Activated T-cell treated with anti-CD3 and anti-CD28 coated beads, Interleukin-2, amount 50 U/mL, for 72 hours (primary cell): ENCODE measurements around the gene INMT. TPM values are rescaled to one million over a fixed set of nuclear protein-coding genes. Genes with fewer than 3 reads are reported as not detected.

Experiments
- ATAC-seq, 2 donors: fragments of 150-1000 bp; cut with Tn5 transposase; replicated peaks in 1 of 2; 2 replicates each; pipeline ENCODE4 v1.10.0; 2021; ENCODE audit warnings: moderate library complexity in 2 of 2, mild to moderate bottlenecking in 1 of 2
- DNase-seq, 2 donors: peaks; one replicate each; pipeline ENCODE4 v3.0.0; 2021 to 2022; ENCODE audit warnings: mixed read lengths in 1 of 2
- H3K27ac Mint-ChIP-seq: one replicate; pipeline ENCODE4 v1.8.0; 2022; ENCODE audit warnings: mild to moderate bottlenecking, moderate library complexity, mixed read lengths
- H3K27me3 Mint-ChIP-seq: one replicate; pipeline ENCODE4 v1.8.0; 2022; ENCODE audit warnings: low read depth, mixed read lengths
- H3K36me3 Mint-ChIP-seq, 2 donors: one replicate each; pipeline ENCODE4 v1.8.0; 2022; ENCODE audit warnings: mixed read lengths in 2 of 2, mild to moderate bottlenecking in 1 of 2; ENCODE audit not compliant: insufficient read depth in 2 of 2
- H3K4me1 Mint-ChIP-seq: one replicate; pipeline ENCODE4 v1.8.0; 2022; ENCODE audit warnings: low read depth, mixed read lengths
- H3K4me3 Mint-ChIP-seq, 2 donors: one replicate each; pipeline ENCODE4 v1.8.0; 2022; ENCODE audit warnings: mild to moderate bottlenecking in 2 of 2, mixed read lengths in 2 of 2, moderate library complexity in 2 of 2
- H3K9me3 Mint-ChIP-seq, 2 donors: one replicate each; pipeline ENCODE4 v1.8.0; 2022; ENCODE audit warnings: mixed read lengths in 2 of 2
- total RNA-seq, 2 donors: library from RNA; stranded (reverse); gene quantifications; one replicate each; pipeline ENCODE4 v1.2.3, GENCODE V29; 2022

INMT gene
- total RNA-seq, 2 donors from 2014 or later = 0.53 TPM; not detected in 1

DNA sequence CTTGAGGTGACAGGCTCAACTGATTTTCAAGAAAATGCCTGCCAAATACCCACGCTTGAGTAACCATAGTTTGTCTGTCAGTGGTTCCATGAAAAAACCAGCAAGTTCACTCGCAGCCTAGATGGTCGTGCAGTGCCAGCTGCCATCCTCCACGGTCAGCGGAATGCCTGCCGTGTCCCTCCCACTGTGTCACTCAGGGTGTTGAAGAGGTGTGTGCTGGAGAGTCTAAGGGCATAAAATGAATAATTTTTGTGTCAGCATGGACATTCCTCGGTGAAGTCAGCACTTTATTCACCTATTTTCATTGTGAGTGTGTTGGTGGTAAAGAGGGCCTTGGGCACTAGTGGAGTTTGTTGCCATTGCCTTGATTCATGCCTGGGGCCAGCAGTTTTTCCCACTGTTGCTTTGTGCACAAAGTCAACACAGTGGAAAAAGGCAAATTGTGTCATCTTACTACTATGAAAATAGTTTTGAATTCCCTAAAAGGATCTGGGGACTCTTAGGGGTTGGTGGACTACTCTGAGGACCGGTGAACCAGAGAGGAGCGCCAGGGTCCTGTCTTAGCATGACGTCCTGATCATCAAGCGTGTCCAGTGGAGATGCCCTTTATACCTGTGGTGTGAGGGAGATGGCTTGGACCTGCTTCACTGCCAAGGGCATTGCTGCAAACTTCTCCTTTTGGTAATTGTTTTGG, 36.9 kb downstream of the INMT start:
- ATAC-seq = no peak
- H3K9me3 Mint-ChIP-seq = no peaks in the 10 kb centered on the region

DNA sequence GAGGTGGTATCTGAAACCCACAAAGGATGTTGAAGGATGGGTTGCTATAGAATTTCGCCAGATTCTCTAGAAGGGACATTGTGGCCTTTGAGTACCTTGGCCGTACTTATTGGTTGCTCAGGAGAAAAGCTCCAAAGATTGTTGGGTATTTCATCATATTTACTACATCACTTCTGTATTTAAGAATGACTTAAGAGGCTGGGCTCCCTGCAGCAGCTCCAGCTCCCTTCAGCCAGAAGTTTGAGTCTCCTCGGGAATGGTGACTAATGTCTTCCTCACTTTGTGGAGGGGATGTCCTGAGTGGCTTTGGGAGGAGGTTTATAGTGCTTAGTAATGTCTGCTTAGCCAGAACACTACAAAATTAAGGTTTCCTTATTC, 37.4 kb downstream of the INMT start:
- H3K27ac Mint-ChIP-seq = no peak overlapping the region
- DNase-seq = no peak

More for the DNA sequence above, 36.9 kb downstream of the INMT start:
- DNase-seq = no peak
- Mint-ChIP-seq H3K27me3 (no peaks in the 10 kb centered on the region), H3K27ac (no peak overlapping the region), H3K4me1 (no peaks in the 10 kb centered on the region), H3K4me3 (no peak overlapping the region), H3K36me3 (peaks cover 0 to 3% of the 10 kb centered on the region in 2 donors)

DNA sequence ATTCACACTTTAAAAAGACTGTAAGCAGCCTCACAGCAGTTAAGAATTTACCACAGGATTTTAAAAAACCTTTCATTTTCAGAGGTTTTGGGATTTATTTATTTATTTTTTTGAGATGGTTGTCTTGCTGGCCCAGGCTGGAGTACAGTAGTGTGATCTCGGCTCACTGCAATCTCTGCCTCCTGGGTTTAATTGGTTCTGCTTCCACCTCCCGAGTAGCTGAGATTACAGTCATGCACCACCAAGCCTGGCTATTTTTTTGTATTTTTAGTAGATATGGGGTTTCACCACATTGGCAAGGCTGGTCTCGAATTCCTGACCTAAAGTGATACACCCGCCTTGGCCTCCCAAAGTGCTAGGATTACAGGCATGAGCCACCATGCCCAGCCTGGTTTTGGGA, 38.4 kb downstream of the INMT start:
- Mint-ChIP-seq H3K4me3 (no peak overlapping the region), H3K27me3 (no peaks in the 10 kb centered on the region), H3K9me3 (no peaks in the 10 kb centered on the region), H3K36me3 (no peaks in the 10 kb centered on the region), H3K4me1 (no peaks in the 10 kb centered on the region), H3K27ac (no peak overlapping the region)
- DNase-seq (no peak), ATAC-seq (no peak)

More for the DNA sequence above, 37.4 kb downstream of the INMT start:
- H3K27me3 Mint-ChIP-seq = no peaks in the 10 kb centered on the region
- ATAC-seq = no peak
- peaks cover 0 to under 1% of the 10 kb centered on the region in 2 donors for H3K36me3 Mint-ChIP-seq
- H3K9me3 Mint-ChIP-seq = no peaks in the 10 kb centered on the region
- no peaks in the 10 kb centered on the region for H3K4me1 Mint-ChIP-seq
- no peak overlapping the region for H3K4me3 Mint-ChIP-seq

DNA sequence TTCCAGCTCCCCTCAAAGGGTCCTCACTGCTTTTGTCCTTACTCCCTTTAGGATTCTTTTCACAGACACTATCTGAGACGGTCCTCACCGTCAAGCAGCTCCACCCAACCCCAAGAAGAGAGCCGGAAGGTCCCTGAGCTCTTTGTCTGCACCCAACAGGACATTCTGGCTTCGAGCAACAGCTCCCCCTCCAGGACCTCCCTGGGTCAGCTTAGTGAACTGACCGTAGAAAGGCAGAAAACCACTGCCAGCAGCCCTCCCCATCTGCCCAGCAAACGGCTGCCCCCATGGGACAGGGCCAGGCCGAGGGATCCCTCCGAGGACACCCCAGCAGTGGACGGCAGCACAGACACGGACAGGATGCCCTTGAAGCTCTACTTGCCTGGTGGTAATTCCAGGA, 39.2 kb downstream of the INMT start:
- Mint-ChIP-seq H3K4me1 (peaks cover under 1% of the 10 kb centered on the region), H3K36me3 (no peaks in the 10 kb centered on the region), H3K4me3 (no peak overlapping the region), H3K27ac (no peak overlapping the region), H3K9me3 (no peaks in the 10 kb centered on the region), H3K27me3 (no peaks in the 10 kb centered on the region)
- DNase-seq (no peak), ATAC-seq (no peak)

DNA sequence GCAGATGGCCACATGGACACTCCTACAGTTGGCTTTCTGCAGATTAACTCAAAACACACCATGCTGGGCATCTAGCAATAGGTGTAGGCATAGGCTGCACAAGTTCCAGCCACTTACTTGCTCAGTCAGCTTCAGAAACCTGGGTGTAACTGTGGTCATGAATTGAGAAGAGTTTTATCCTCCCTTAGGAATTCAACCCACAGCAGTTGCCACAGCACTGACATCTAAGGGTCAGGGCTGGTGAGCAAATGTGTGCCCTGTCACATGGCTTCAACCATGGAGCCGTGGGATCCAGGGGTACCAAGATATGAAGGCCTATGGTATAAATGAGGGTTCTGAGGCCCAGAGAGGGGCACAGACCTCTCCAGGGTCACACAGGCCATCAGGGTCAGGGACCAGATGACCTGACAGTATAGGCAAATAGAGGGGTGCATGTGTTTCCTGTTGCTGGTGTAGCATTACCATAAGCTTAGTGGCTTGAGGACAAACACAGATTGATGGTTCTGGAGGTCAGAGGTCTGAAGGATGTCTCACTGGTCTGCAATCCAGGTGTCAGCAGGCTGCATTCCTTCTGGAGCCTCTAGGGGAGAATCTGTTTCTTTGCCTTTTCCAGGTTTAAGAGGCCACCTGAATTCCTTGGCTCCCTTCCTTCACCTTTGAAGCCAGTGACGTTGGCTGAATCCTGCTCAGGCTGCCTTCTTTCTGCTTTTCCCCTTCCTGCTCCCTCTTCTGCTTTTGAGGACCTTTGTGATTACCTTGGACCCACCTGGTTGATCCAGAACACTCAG, 43.4 kb downstream of the INMT start:
- no peaks in the 10 kb centered on the region for H3K9me3 Mint-ChIP-seq
- ATAC-seq (no peak), DNase-seq (no peak)
- no peak overlapping the region for H3K4me3 Mint-ChIP-seq
- H3K36me3 Mint-ChIP-seq = no peaks in the 10 kb centered on the region
- no peak overlapping the region for H3K27ac Mint-ChIP-seq
- peaks cover 10% of the 10 kb centered on the region for H3K4me1 Mint-ChIP-seq
- H3K27me3 Mint-ChIP-seq = no peaks in the 10 kb centered on the region

DNA sequence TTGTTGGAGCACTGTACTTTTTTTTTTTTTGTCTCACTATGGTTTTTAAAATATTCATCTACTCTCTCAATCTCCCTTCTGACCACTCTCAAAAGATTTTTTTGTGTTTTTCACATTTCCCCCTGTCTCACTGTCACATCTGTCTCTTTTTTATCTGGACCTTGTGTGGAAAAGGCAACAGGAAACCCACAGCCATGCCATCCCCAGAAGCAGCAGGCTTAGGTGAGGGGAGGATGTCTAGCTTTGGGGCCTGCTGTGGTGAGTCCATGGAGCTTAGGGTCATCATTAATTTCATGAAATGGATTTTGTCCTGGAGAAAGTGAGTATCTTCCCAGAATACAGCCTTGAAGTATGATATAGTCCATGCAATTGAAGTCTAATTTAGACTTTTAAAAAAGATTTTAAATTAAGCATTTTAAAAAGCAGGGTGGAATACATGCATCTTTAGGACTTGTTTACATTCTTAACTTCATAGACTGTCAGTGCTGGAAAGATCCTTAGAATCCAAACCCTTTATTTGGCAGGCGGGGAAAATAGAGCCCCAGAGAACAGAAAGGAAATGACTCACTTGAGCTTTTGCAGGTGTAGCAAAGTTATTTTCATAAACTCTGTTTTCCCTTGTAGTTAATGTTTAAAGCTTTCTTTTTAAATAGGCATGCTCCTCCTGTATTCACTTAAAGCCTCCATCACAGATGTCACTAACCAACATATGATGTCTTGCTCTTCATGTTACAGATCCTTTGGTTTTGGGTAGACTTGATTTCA, 44.4 kb downstream of the INMT start:
- Mint-ChIP-seq H3K4me1 (peaks cover 10% of the 10 kb centered on the region), H3K9me3 (no peaks in the 10 kb centered on the region), H3K4me3 (no peak overlapping the region), H3K27ac (peak overlapping the region; percentile 29), H3K36me3 (no peaks in the 10 kb centered on the region), H3K27me3 (no peaks in the 10 kb centered on the region)
- DNase-seq (no peak), ATAC-seq (no peak)

DNA sequence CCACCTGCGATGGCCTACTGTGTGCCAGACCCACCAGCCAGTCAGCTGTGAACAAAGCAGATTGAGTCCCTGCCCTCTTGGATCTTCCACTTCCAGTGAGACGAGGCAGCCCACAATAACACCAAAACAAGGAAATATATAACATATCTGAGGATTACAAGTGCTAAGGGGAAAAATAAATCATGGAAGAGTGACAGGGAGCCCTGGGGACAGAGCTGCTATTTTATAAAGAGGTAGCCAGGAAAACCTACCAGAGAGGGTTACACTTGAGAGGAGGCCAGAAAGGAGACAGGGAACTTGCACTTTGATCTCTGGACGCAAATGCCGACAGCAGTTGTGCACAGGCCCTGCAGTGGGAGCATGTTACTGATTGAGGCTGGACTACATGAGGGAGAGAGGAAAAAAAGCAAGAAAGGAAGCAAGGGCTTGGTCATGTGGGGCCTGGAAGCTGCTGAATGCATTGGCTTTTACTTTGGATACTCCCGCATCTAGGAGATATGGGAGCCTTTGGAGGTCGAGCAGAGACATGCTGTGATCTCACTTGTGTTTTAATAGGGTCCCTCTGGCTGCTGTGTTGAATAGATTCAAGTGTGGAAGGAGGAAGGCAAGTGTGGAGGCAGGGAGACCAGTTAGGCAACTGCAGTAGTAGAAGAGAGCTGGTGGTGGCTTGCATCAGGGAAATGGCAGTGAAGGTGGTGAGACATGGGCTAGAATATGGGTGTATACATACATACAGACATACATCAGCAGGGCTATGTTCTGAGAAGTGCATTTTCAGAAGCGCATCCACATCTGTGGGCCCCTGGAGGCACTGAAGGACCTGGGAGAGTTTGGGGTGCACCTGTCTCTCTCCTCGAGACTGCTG, 45.5 kb downstream of the INMT start:
- DNase-seq (no peak), ATAC-seq (no peak)
- H3K4me1 Mint-ChIP-seq = peaks cover 10% of the 10 kb centered on the region
- no peak overlapping the region for H3K27ac Mint-ChIP-seq
- H3K27me3 Mint-ChIP-seq = no peaks in the 10 kb centered on the region
- no peak overlapping the region for H3K4me3 Mint-ChIP-seq
- no peaks in the 10 kb centered on the region for H3K9me3 Mint-ChIP-seq
- no peaks in the 10 kb centered on the region for H3K36me3 Mint-ChIP-seq

DNA sequence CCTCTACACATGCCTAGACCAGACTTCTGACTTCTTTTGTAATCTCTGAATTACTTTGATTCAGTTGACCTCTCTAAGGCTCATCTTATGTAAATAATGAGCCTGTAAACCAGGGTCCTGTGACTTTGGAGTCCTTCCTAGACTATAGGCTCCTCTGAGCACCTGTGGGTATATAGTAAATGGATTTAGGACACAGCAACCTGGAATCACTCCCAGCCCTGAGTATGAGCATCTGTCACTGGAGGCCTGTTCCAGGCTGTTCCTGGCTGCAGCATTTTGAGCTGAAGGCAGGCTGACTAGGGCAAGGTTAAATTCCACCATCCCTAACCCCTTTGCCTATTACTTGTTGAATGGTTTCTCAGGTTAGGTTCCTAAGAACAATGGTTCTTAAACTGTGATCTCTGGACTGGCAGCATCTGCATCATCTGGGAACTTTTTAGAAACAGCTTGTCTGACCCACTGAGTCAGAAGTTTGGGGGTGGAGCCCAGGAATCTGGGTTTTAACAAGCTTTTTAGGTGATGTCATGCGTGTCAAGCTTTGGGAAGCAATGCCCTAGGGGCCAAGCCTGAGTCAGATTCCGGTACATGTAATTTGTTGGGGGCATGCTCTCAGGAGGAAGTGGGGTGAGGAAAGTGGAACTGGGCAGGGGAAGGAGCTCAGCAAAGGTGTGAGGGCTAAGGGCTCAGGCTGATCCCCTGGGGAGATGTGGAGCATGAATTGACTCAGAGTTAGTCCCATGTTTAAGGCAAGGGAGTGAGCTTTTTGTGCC, 47.5 kb downstream of the INMT start:
- H3K9me3 Mint-ChIP-seq = no peaks in the 10 kb centered on the region
- H3K27ac Mint-ChIP-seq = no peak overlapping the region
- ATAC-seq (no peak), DNase-seq (no peak)
- no peak overlapping the region for H3K4me3 Mint-ChIP-seq
- no peaks in the 10 kb centered on the region for H3K36me3 Mint-ChIP-seq
- H3K27me3 Mint-ChIP-seq = no peaks in the 10 kb centered on the region
- H3K4me1 Mint-ChIP-seq = peaks cover 10% of the 10 kb centered on the region

DNA sequence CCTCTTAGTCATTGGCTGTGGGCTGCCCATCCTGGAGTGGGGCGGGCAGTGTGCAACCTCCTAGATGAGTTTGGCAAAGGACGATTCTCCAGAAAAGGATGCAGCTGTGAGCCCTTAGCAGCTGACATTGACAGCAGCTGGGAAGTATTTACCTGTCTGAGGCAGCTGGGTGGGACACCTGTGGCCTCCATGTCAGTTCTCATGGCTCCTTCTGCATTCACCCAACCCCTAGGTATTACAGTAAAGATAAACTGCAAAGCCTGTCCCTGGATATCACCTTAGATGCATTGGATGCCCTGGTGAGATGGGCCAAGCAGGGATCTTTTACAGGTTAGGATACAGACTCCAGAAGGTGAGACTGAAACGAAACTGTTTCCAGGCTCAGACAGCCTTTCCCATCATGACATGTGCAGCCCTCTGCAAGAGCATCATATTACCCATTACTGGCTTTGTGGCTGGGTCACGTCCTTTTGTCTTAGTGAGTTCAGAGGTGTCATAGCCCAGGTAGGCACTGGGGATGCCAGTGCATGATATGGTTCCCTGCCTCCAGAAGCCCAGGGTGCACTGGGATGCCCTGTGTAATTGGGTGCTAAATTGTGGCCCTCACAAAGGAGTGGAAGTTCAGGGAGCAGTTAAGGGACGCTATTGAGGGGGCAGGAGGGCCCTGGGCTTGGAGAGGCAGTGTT, 48.2 kb downstream of the INMT start:
- DNase-seq = no peak
- no peak for ATAC-seq
- H3K4me1 Mint-ChIP-seq = peaks cover 10% of the 10 kb centered on the region
- H3K9me3 Mint-ChIP-seq = no peaks in the 10 kb centered on the region
- no peak overlapping the region for H3K27ac Mint-ChIP-seq
- H3K4me3 Mint-ChIP-seq = no peak overlapping the region
- H3K27me3 Mint-ChIP-seq = no peaks in the 10 kb centered on the region
- no peaks in the 10 kb centered on the region for H3K36me3 Mint-ChIP-seq

DNA sequence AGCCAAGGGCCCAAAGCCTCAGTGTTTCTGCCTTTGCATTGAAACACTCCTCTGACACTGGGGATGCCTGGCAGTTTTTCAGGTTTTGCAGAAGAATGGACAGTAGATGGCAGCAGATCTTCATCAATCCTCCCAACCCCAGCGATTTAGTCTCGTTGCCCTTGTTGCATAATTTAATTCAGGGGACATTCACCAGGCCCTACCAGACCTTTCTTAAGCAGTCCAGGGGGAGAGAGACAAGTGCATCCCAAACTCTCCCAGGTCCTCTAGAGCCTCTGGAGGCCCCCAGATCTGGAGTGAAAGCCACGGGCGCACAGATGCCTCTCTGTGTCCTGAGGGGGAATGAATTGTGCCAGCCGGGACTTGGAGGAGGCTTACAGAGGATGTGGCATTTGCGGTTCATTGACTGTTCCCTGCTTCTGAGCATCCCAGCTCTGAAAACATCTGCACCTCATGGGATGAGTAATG, 48.9 kb downstream of the INMT start:
- Mint-ChIP-seq H3K27me3 (no peaks in the 10 kb centered on the region), H3K4me1 (peaks cover 10% of the 10 kb centered on the region), H3K36me3 (no peaks in the 10 kb centered on the region), H3K4me3 (no peak overlapping the region), H3K27ac (no peak overlapping the region), H3K9me3 (no peaks in the 10 kb centered on the region)
- peak; percentile 28 to 43 for DNase-seq
- ATAC-seq = peak in 1 of 2 donors; percentile 41

DNA sequence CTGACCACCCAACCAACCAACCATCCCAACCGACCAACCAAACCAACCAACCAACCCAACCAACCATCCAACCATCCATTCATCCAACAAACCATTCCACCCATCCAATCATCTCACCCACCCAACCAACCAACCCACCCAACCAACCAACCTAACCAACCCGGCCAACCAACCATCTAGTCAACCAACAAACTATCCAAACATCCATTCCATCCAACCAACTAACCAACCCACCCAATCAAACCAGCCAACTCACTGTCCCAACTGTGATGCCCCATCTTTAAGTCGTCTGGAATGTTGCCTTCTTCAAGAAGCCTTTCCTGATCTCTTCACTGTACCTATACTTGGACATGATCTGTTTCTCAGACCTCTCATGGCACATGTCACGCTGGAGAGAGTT, 50.9 kb downstream of the INMT start:
- H3K9me3 Mint-ChIP-seq = no peaks in the 10 kb centered on the region
- DNase-seq = no peak
- H3K36me3 Mint-ChIP-seq = no peaks in the 10 kb centered on the region
- no peak for ATAC-seq
- no peaks in the 10 kb centered on the region for H3K4me1 Mint-ChIP-seq
- H3K4me3 Mint-ChIP-seq = no peak overlapping the region
- no peaks in the 10 kb centered on the region for H3K27me3 Mint-ChIP-seq
- H3K27ac Mint-ChIP-seq = no peak overlapping the region
